ENCODE results near the gene ARMH2.

ARMH2 gene

GRCh38 chr6:24798740-24799540 is at the start of gene ARMH2:
ARMH2 (minus strand) TSS chr6:24798917; CDS start chr6:24798857, 60 bp downstream.
- no peak for DNase-seq

- DNase-seq, result no peak
Observed at GRCh38 chr6:24848461-24848860, 49.7 kb upstream of the ARMH2 start.

- no peak for DNase-seq
Observed at GRCh38 chr6:24847402-24847801, 48.7 kb upstream of the ARMH2 start.

GRCh38 chr6:24845578-24845977 is 46.9 kb upstream of the ARMH2 start:
- DNase-seq, result no peak

- DNase-seq, result no peak
Observed at GRCh38 chr6:24844903-24845302, 46.2 kb upstream of the ARMH2 start.

- DNase-seq, result no peak
Observed at GRCh38 chr6:24844061-24844460, 45.3 kb upstream of the ARMH2 start.

GRCh38 chr6:24840187-24840586 is 41.5 kb upstream of the ARMH2 start:
- DNase-seq, result no peak

GRCh38 chr6:24838994-24839393 is 40.3 kb upstream of the ARMH2 start:
- peak in 1 of 2 donors; percentile 30 for DNase-seq

GRCh38 chr6:24838081-24838480 is 39.4 kb upstream of the ARMH2 start:
- no peak for DNase-seq

- DNase-seq, result no peak
Observed at GRCh38 chr6:24836109-24836508, 37.4 kb upstream of the ARMH2 start.

- no peak for DNase-seq
Observed at GRCh38 chr6:24833711-24834386, 35.1 kb upstream of the ARMH2 start.

- no peak for DNase-seq
Observed at GRCh38 chr6:24832794-24833193, 34.1 kb upstream of the ARMH2 start.

GRCh38 chr6:24831771-24832716 is 33.3 kb upstream of the ARMH2 start:
- no peak for DNase-seq

GRCh38 chr6:24829657-24830056 is 30.9 kb upstream of the ARMH2 start:
- no peak for DNase-seq

GRCh38 chr6:24827970-24828369 is 29.3 kb upstream of the ARMH2 start:
- DNase-seq, result no peak

GRCh38 chr6:24827162-24827561 is 28.4 kb upstream of the ARMH2 start:
- no peak for DNase-seq

- DNase-seq, result no peak
Observed at GRCh38 chr6:24825130-24825630, 26.5 kb upstream of the ARMH2 start.

GRCh38 chr6:24824142-24824938 is 25.6 kb upstream of the ARMH2 start:
- no peak for DNase-seq

GRCh38 chr6:24823185-24823584 is 24.5 kb upstream of the ARMH2 start:
- DNase-seq, result no peak

GRCh38 chr6:24822696-24823095 is 24.0 kb upstream of the ARMH2 start:
- DNase-seq, result no peak

- no peak for DNase-seq
Observed at GRCh38 chr6:24821860-24822444, 23.2 kb upstream of the ARMH2 start.

GRCh38 chr6:24818346-24818745 is 19.6 kb upstream of the ARMH2 start:
- DNase-seq, result no peak

Measured in activated CD4-positive, alpha-beta T cell treated with anti-CD3 and anti-CD28 coated beads for 4 hours (primary cell).